HepG2 (cell line): ENCODE data around the gene COG8. TPM values are rescaled to one million over a fixed set of nuclear protein-coding genes. Genes with fewer than 3 reads are reported as not detected.

Experiments
- ATRX ChIP-seq: sonication (generic); formaldehyde crosslinking; IDR thresholded peaks from 2 replicates; pipeline ENCODE4 v1.4.0; 2020; ENCODE audit warnings: missing genetic modification reagents, borderline replicate concordance
- BRCA1 ChIP-seq: sonication (generic); formaldehyde crosslinking; IDR thresholded peaks from 2 replicates; pipeline ENCODE4 v1.4.0; 2020; ENCODE audit warnings: missing genetic modification reagents
- DR1 ChIP-seq: sonication (generic); formaldehyde crosslinking; IDR thresholded peaks from 2 replicates; pipeline ENCODE4 v1.8.0; 2021; ENCODE audit warnings: mild to moderate bottlenecking, missing genetic modification reagents, inconsistent platforms
- EP300 ChIP-seq, 3 experiments: sonication (generic) in 1 of 3; formaldehyde crosslinking in 1 of 3; IDR thresholded peaks; 2 replicates each; pipeline versions ENCODE4 v1.5.1 to v1.6.1; 2011 to 2020; ENCODE audit warnings: low read depth in 2 of 3, low read length in 2 of 3, borderline replicate concordance in 1 of 3, improper control_type of control experiment in 1 of 3, mild to moderate bottlenecking in 1 of 3, missing genetic modification reagents in 1 of 3, moderate library complexity in 1 of 3
- GATAD2A ChIP-seq: IDR thresholded peaks from 2 replicates; pipeline ENCODE4 v1.6.1; 2016
- GLI4 ChIP-seq: sonication (generic); formaldehyde crosslinking; IDR thresholded peaks from 2 replicates; pipeline ENCODE4 v1.5.1; 2020; ENCODE audit warnings: missing genetic modification reagents, mild to moderate bottlenecking, moderate library complexity, borderline replicate concordance
- LBX2 ChIP-seq: sonication (generic); formaldehyde crosslinking; IDR thresholded peaks from 2 replicates; pipeline ENCODE4 v1.5.0; 2020; ENCODE audit warnings: missing genetic modification reagents, mild to moderate bottlenecking, borderline replicate concordance
- PRPF4 ChIP-seq: fragments of 200-400 bp; formaldehyde crosslinking; IDR thresholded peaks from 2 replicates; pipeline ENCODE4 v1.6.1; 2016; ENCODE audit warnings: low read length, low read depth; ENCODE audit not compliant: poor library complexity, severe bottlenecking
- RFX5 ChIP-seq: IDR thresholded peaks from 2 replicates; pipeline ENCODE4 v1.6.1; 2011; ENCODE audit warnings: low read depth, low read length, improper control_type of control experiment
- RORA ChIP-seq: sonication (generic); formaldehyde crosslinking; IDR thresholded peaks from 2 replicates; pipeline ENCODE4 v1.5.0; 2020; ENCODE audit warnings: mild to moderate bottlenecking, missing genetic modification reagents, moderate library complexity
- RXRA ChIP-seq: sonication (generic); formaldehyde crosslinking; IDR thresholded peaks from 2 replicates; pipeline ENCODE4 v1.5.1; 2020; ENCODE audit warnings: missing genetic modification reagents
- SAFB2 ChIP-seq: sonication (generic); formaldehyde crosslinking; IDR thresholded peaks from 2 replicates; pipeline ENCODE4 v1.5.1; 2020; ENCODE audit warnings: missing genetic modification reagents, low read depth, mild to moderate bottlenecking, borderline replicate concordance
- SMYD3 ChIP-seq: sonication (generic); formaldehyde crosslinking; IDR thresholded peaks from 2 replicates; pipeline ENCODE4 v1.8.1; 2023; ENCODE audit warnings: mild to moderate bottlenecking, missing genetic modification reagents
- TEF ChIP-seq: sonication (generic); formaldehyde crosslinking; IDR thresholded peaks from 2 replicates; pipeline ENCODE4 v1.5.0; 2020; ENCODE audit warnings: missing genetic modification reagents
- TFDP2 ChIP-seq: sonication (generic); formaldehyde crosslinking; IDR thresholded peaks from 2 replicates; pipeline ENCODE4 v1.4.0; 2020; ENCODE audit warnings: missing genetic modification reagents
- TOPORS ChIP-seq: sonication (generic); formaldehyde crosslinking; IDR thresholded peaks from 2 replicates; pipeline ENCODE4 v1.8.0; 2023; ENCODE audit warnings: mild to moderate bottlenecking, missing genetic modification reagents
- ZBTB7A ChIP-seq: sonication (generic); formaldehyde crosslinking; IDR thresholded peaks from 2 replicates; pipeline ENCODE4 v1.8.0; 2022; ENCODE audit warnings: mild to moderate bottlenecking, missing genetic modification reagents
- ZNF430 ChIP-seq: sonication (generic); formaldehyde crosslinking; IDR thresholded peaks from 2 replicates; pipeline ENCODE4 v1.9.0; 2021; ENCODE audit warnings: mild to moderate bottlenecking, missing genetic modification reagents
- ZNF512B ChIP-seq: sonication (generic); formaldehyde crosslinking; IDR thresholded peaks from 2 replicates; pipeline ENCODE4 v1.5.1; 2020; ENCODE audit warnings: missing genetic modification reagents, mild to moderate bottlenecking, borderline replicate concordance
- ZNF552 ChIP-seq: sonication (generic); formaldehyde crosslinking; IDR thresholded peaks from 2 replicates; pipeline ENCODE4 v1.9.0; 2022; ENCODE audit warnings: missing genetic modification reagents, mild to moderate bottlenecking, borderline replicate concordance
- ZNF562 ChIP-seq: sonication (generic); formaldehyde crosslinking; IDR thresholded peaks from 2 replicates; pipeline ENCODE4 v1.8.0; 2022; ENCODE audit warnings: missing genetic modification reagents, borderline replicate concordance
- ZNF773 ChIP-seq: sonication (generic); formaldehyde crosslinking; IDR thresholded peaks from 2 replicates; pipeline ENCODE4 v1.4.0; 2020; ENCODE audit warnings: missing genetic modification reagents, borderline replicate concordance
- ZNF782 ChIP-seq: sonication (generic); formaldehyde crosslinking; IDR thresholded peaks from 2 replicates; pipeline ENCODE4 v1.4.0; 2020; ENCODE audit warnings: missing genetic modification reagents, mild to moderate bottlenecking, borderline replicate concordance
- ZNF816 ChIP-seq: sonication (generic); formaldehyde crosslinking; IDR thresholded peaks from 2 replicates; pipeline ENCODE4 v1.8.0; 2022; ENCODE audit warnings: missing genetic modification reagents, mild to moderate bottlenecking, borderline replicate concordance
- polyA plus RNA-seq, 8 experiments: library from polyadenylated mRNA; depleted of rRNA in 3 of 8; stranded (reverse) in 7 of 8; unstranded in 1 of 8; fragments of >200 nt; fragmentation: Illumina TruSeq in 4 of 8; extraction: Trizol in 4 of 8; gene quantifications; 2 replicates each; pipeline versions ENCODE4 v1.2.1 to v1.2.3, GENCODE V29; 2011 to 2016; ENCODE audit warnings: low read depth in 4 of 8, missing spikeins in 1 of 8, mixed read lengths in 1 of 8; ENCODE audit not compliant: insufficient read depth in 1 of 8
- total RNA-seq, 5 experiments: library from RNA; depleted of rRNA; stranded (reverse); fragments of >200 nt; fragmentation: Illumina TruSeq; extraction: Trizol; gene quantifications; 2 replicates each; pipeline ENCODE4 v1.2.3, GENCODE V29; 2016; ENCODE audit warnings: low read depth in 1 of 5

COG8 gene
- total and polyA plus RNA-seq, 2 of the 13 experiments (the other 11 are each of a cell fraction or from before 2014, with no cell fraction given) = 45.5 to 52.1 TPM

GRCh38 chr16:69311533-69312387 lies 27.6 kb downstream of the COG8 start (continued):
- 0 out of 2 replicates have a peak, but pooled peaks have one; percentile 63 for TF ChIP-seq BRCA1 (CRISPR knock-in tag)
- TF ChIP-seq DR1 = peak; percentile 47; the same call in 1 of the 2 replicates
- peak; percentile 78 for TF ChIP-seq ZBTB7A (CRISPR knock-in tag)
- TF ChIP-seq RXRA = peak; percentile 49
- TF ChIP-seq TOPORS (CRISPR knock-in tag) = no peak
- TF ChIP-seq ZNF552 (CRISPR knock-in tag) = no peak
- peak; percentile 62; the same call in 1 of the 2 replicates for TF ChIP-seq GLI4 (CRISPR knock-in tag)
- TF ChIP-seq ZNF562 (CRISPR knock-in tag) = no peak
- peak; percentile 43; the same call in 1 of the 2 replicates for TF ChIP-seq LBX2 (CRISPR knock-in tag)
- no peak for TF ChIP-seq RORA (CRISPR knock-in tag)
- TF ChIP-seq SAFB2 (CRISPR knock-in tag) = no peak
- no peak for TF ChIP-seq TEF
- TF ChIP-seq ZNF773 (CRISPR knock-in tag) = no peak
- TF ChIP-seq SMYD3 (CRISPR knock-in tag) = 0 out of 2 replicates have a peak, but pooled peaks have one; percentile 50
- TF ChIP-seq ZNF816 = no peak
- no peak for TF ChIP-seq RFX5
- TF ChIP-seq ZNF512B (CRISPR knock-in tag) = no peak
- no peak; the same call in 1 of the 2 replicates for TF ChIP-seq ZNF782 (CRISPR knock-in tag)
- TF ChIP-seq PRPF4 = no peak
- TF ChIP-seq ATRX (CRISPR knock-in tag) = no peak
- no peak; the same call in 1 of the 2 replicates for TF ChIP-seq GATAD2A
- TF ChIP-seq EP300 (IDR thresholded peaks at IDR 0.05; ENCODE audit: low read depth in 2 of 2, low read length in 2 of 2) = no peak
- TF ChIP-seq EP300 (CRISPR knock-in tag; IDR thresholded peaks at IDR 0.05; ENCODE audit: borderline replicate concordance) = no peak
- TF ChIP-seq ZNF430 = no peak
- TF ChIP-seq TFDP2 = 0 out of 2 replicates have a peak, but pooled peaks have one; percentile 19
